Activated naive CD4-positive, alpha-beta T cell treated with anti-CD3 and anti-CD28 coated beads, Interleukin-2, amount 10 ng/mL, durations not matched to agents 5 hours and 36 hours (primary cell): ENCODE measurements around the gene RBMY1D. TPM values are rescaled to one million over a fixed set of nuclear protein-coding genes. Genes with fewer than 3 reads are reported as not detected.

ENCODE experiments used
- total RNA-seq, 2 experiments: library from RNA; stranded (reverse); gene quantifications; one replicate each; pipeline ENCODE4 v1.2.3, GENCODE V29; 2021

The RBMY1D gene
- total RNA-seq, result not detected

GRCh38 chrY:21894426-21894825 lies at the start of gene RBMY1D:
Gene RBMY1D (minus strand): TSS chrY:21894526. CDS start chrY:21892513, 2,013 bp downstream.

GRCh38 chrY:21917932-21918331 lies 23.6 kb upstream of the RBMY1D start, which contains the start of gene RBMY1E:
Gene RBMY1E (minus strand): TSS chrY:21918032. CDS start chrY:21916054, 1,978 bp downstream.

Other genes with a start within 250 kb of the RBMY1D start
- not detected for gene RBMY1E, start 23.5 kb upstream of the RBMY1D start, total RNA-seq